HEK293 (cell line): ENCODE data around the gene CLDN6.

Experiments
- KLF7 ChIP-seq: fragments of 450-650 bp; formaldehyde crosslinking; IDR thresholded peaks from 2 replicates; pipeline ENCODE4 v1.5.1; 2016; ENCODE audit warnings: missing biosample characterization, missing genetic modification characterization, borderline replicate concordance
- RBAK ChIP-seq: fragments of 450-650 bp; formaldehyde crosslinking; IDR thresholded peaks from 2 replicates; pipeline ENCODE4 v1.5.1; 2016; ENCODE audit warnings: missing biosample characterization, missing genetic modification characterization
- TCF7L2 ChIP-seq: IDR thresholded peaks from 2 replicates; pipeline ENCODE4 v1.6.1; 2011; ENCODE audit warnings: low read depth, mild to moderate bottlenecking, inconsistent platforms, low read length, moderate library complexity, borderline replicate concordance
- YY2 ChIP-seq: fragments of 450-650 bp; formaldehyde crosslinking; IDR thresholded peaks from 2 replicates; pipeline ENCODE4 v1.5.1; 2016; ENCODE audit warnings: missing biosample characterization, missing genetic modification characterization
- ZNF112 ChIP-seq: fragments of 450-650 bp; formaldehyde crosslinking; IDR thresholded peaks from 2 replicates; pipeline ENCODE4 v1.5.0; 2017; ENCODE audit warnings: missing biosample characterization, missing genetic modification characterization
- ZNF175 ChIP-seq: fragments of 450-650 bp; formaldehyde crosslinking; IDR thresholded peaks from 2 replicates; pipeline ENCODE4 v1.5.1; 2016; ENCODE audit warnings: missing biosample characterization, missing genetic modification characterization
- ZNF202 ChIP-seq: fragments of 450-650 bp; formaldehyde crosslinking; IDR thresholded peaks from 2 replicates; pipeline ENCODE4 v1.5.1; 2016; ENCODE audit warnings: missing biosample characterization, missing genetic modification characterization, borderline replicate concordance
- ZNF248 ChIP-seq: fragments of 450-650 bp; formaldehyde crosslinking; IDR thresholded peaks from 2 replicates; pipeline ENCODE4 v1.5.1; 2017; ENCODE audit warnings: missing biosample characterization, missing genetic modification characterization
- ZNF311 ChIP-seq: fragments of 450-650 bp; formaldehyde crosslinking; IDR thresholded peaks from 2 replicates; pipeline ENCODE4 v1.5.1; 2017; ENCODE audit warnings: missing biosample characterization, missing genetic modification characterization, borderline replicate concordance
- ZNF394 ChIP-seq: fragments of 450-650 bp; formaldehyde crosslinking; IDR thresholded peaks from 2 replicates; pipeline ENCODE4 v1.5.1; 2016; ENCODE audit warnings: missing biosample characterization, missing genetic modification characterization, mild to moderate bottlenecking, moderate library complexity, borderline replicate concordance
- ZNF473 ChIP-seq: fragments of 450-650 bp; formaldehyde crosslinking; IDR thresholded peaks from 2 replicates; pipeline ENCODE4 v1.5.1; 2017; ENCODE audit warnings: missing biosample characterization, missing genetic modification characterization
- ZNF544 ChIP-seq: fragments of 450-650 bp; formaldehyde crosslinking; IDR thresholded peaks from 2 replicates; pipeline ENCODE4 v1.5.0; 2017; ENCODE audit warnings: missing biosample characterization, missing genetic modification characterization
- TF ChIP-seq, protein P1 (sequence below): fragments of 450-650 bp; formaldehyde crosslinking; IDR thresholded peaks from 2 replicates; pipeline ENCODE4 v1.5.1; 2017; ENCODE audit warnings: missing biosample characterization, missing genetic modification characterization
- TF ChIP-seq, protein P2 (sequence below): fragments of 450-650 bp; formaldehyde crosslinking; IDR thresholded peaks from 2 replicates; pipeline ENCODE4 v1.5.1; 2017; ENCODE audit warnings: missing biosample characterization, mild to moderate bottlenecking, missing genetic modification characterization, moderate library complexity
- TF ChIP-seq, protein P3 (sequence below): fragments of 450-650 bp; formaldehyde crosslinking; IDR thresholded peaks from 2 replicates; pipeline ENCODE4 v1.5.1; 2016; ENCODE audit warnings: missing biosample characterization, missing genetic modification characterization
- TF ChIP-seq, protein P4 (sequence below): fragments of 450-650 bp; formaldehyde crosslinking; IDR thresholded peaks from 2 replicates; pipeline ENCODE4 v1.5.1; 2016; ENCODE audit warnings: missing biosample characterization, missing genetic modification characterization
- TF ChIP-seq, protein P5 (sequence below): fragments of 450-650 bp; formaldehyde crosslinking; IDR thresholded peaks from 2 replicates; pipeline ENCODE4 v1.5.1; 2016; ENCODE audit warnings: missing biosample characterization, missing genetic modification characterization
- TF ChIP-seq, protein P6 (sequence below): fragments of 450-650 bp; formaldehyde crosslinking; IDR thresholded peaks from 2 replicates; pipeline ENCODE4 v1.5.1; 2017; ENCODE audit warnings: missing biosample characterization, missing genetic modification characterization
- TF ChIP-seq, protein P7 (sequence below): fragments of 450-650 bp; formaldehyde crosslinking; IDR thresholded peaks from 2 replicates; pipeline ENCODE4 v1.5.1; 2016; ENCODE audit warnings: missing biosample characterization, missing genetic modification characterization

The CLDN6 gene

DNA sequence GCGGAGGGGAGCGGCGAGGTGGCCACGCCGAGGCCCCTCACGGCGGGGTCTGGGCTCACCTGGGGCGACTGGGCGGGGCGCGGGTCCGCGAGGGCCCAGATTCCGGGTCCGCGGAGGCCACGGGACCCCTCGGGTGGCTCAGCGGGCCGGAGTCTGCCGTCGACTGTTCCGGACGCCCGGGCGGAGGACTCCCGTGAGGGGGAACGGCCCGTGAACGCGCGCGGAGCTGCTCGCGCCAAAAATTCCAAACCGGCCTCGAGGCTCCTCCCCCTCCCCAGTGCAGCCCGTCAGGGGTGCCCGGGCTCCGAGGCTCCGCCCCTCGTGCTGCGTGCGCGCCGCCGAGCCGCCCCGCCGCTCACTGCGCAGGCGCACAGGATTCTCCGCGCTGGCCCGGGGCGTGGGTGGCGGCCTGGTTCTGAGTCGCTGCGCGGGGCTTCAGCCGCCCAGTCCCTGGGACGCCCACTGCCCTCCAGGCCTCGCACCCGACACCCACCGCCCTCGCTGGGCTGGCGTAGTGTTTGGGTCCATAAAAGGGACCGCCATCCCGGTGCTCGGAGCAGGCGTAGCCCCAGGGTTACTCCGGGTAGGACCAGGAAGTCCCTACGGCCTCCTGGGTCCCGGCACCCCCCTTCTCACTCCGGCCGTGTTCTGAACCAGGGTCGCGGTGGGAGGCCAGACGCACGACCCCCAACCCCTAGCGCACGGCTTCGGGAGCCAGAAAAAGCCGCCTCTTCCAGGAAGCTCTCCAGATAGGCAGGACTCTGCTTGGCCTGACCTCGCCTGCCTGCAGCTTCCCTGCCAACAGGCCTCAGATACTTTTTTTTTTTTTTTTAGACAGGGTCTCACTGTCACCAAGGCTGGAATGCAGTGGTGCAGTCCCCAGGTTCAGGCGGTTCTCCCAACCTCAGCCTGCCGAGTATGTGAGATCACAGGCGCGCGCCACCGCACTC is 37.5 kb downstream of the CLDN6 start, which contains the start of gene PKMYT1 (continued):
- TF ChIP-seq, protein P1, sequence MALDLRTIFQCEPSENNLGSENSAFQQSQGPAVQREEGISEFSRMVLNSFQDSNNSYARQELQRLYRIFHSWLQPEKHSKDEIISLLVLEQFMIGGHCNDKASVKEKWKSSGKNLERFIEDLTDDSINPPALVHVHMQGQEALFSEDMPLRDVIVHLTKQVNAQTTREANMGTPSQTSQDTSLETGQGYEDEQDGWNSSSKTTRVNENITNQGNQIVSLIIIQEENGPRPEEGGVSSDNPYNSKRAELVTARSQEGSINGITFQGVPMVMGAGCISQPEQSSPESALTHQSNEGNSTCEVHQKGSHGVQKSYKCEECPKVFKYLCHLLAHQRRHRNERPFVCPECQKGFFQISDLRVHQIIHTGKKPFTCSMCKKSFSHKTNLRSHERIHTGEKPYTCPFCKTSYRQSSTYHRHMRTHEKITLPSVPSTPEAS, result no peak
- TF ChIP-seq RBAK (tag by site-specific recombination) (no peak), ZNF311 (tag by site-specific recombination) (no peak), KLF7 (tag by site-specific recombination) (peak; percentile 93), ZNF473 (tag by site-specific recombination) (no peak), ZNF544 (no peak), TCF7L2 (no peak), ZNF112 (tag by site-specific recombination) (no peak), ZNF394 (no peak), ZNF248 (no peak), ZNF202 (tag by site-specific recombination) (no peak), ZNF175 (tag by site-specific recombination) (no peak), YY2 (no peak)
- TF ChIP-seq, protein P2, sequence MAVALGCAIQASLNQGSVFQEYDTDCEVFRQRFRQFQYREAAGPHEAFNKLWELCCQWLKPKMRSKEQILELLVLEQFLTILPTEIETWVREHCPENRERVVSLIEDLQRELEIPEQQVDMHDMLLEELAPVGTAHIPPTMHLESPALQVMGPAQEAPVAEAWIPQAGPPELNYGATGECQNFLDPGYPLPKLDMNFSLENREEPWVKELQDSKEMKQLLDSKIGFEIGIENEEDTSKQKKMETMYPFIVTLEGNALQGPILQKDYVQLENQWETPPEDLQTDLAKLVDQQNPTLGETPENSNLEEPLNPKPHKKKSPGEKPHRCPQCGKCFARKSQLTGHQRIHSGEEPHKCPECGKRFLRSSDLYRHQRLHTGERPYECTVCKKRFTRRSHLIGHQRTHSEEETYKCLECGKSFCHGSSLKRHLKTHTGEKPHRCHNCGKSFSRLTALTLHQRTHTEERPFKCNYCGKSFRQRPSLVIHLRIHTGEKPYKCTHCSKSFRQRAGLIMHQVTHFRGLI (tag by site-specific recombination), result no peak
- TF ChIP-seq, protein P3, sequence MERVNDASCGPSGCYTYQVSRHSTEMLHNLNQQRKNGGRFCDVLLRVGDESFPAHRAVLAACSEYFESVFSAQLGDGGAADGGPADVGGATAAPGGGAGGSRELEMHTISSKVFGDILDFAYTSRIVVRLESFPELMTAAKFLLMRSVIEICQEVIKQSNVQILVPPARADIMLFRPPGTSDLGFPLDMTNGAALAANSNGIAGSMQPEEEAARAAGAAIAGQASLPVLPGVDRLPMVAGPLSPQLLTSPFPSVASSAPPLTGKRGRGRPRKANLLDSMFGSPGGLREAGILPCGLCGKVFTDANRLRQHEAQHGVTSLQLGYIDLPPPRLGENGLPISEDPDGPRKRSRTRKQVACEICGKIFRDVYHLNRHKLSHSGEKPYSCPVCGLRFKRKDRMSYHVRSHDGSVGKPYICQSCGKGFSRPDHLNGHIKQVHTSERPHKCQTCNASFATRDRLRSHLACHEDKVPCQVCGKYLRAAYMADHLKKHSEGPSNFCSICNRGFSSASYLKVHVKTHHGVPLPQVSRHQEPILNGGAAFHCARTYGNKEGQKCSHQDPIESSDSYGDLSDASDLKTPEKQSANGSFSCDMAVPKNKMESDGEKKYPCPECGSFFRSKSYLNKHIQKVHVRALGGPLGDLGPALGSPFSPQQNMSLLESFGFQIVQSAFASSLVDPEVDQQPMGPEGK (tag by site-specific recombination), result peak; percentile 75
- TF ChIP-seq, protein P4, sequence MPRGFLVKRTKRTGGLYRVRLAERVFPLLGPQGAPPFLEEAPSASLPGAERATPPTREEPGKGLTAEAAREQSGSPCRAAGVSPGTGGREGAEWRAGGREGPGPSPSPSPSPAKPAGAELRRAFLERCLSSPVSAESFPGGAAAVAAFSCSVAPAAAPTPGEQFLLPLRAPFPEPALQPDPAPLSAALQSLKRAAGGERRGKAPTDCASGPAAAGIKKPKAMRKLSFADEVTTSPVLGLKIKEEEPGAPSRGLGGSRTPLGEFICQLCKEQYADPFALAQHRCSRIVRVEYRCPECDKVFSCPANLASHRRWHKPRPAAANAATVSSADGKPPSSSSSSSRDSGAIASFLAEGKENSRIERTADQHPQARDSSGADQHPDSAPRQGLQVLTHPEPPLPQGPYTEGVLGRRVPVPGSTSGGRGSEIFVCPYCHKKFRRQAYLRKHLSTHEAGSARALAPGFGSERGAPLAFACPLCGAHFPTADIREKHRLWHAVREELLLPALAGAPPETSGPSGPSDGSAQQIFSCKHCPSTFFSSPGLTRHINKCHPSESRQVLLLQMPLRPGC, result no peak
- TF ChIP-seq, protein P5, sequence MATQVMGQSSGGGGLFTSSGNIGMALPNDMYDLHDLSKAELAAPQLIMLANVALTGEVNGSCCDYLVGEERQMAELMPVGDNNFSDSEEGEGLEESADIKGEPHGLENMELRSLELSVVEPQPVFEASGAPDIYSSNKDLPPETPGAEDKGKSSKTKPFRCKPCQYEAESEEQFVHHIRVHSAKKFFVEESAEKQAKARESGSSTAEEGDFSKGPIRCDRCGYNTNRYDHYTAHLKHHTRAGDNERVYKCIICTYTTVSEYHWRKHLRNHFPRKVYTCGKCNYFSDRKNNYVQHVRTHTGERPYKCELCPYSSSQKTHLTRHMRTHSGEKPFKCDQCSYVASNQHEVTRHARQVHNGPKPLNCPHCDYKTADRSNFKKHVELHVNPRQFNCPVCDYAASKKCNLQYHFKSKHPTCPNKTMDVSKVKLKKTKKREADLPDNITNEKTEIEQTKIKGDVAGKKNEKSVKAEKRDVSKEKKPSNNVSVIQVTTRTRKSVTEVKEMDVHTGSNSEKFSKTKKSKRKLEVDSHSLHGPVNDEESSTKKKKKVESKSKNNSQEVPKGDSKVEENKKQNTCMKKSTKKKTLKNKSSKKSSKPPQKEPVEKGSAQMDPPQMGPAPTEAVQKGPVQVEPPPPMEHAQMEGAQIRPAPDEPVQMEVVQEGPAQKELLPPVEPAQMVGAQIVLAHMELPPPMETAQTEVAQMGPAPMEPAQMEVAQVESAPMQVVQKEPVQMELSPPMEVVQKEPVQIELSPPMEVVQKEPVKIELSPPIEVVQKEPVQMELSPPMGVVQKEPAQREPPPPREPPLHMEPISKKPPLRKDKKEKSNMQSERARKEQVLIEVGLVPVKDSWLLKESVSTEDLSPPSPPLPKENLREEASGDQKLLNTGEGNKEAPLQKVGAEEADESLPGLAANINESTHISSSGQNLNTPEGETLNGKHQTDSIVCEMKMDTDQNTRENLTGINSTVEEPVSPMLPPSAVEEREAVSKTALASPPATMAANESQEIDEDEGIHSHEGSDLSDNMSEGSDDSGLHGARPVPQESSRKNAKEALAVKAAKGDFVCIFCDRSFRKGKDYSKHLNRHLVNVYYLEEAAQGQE, result no peak; the same call in 1 of the 2 replicates
- TF ChIP-seq, protein P6, sequence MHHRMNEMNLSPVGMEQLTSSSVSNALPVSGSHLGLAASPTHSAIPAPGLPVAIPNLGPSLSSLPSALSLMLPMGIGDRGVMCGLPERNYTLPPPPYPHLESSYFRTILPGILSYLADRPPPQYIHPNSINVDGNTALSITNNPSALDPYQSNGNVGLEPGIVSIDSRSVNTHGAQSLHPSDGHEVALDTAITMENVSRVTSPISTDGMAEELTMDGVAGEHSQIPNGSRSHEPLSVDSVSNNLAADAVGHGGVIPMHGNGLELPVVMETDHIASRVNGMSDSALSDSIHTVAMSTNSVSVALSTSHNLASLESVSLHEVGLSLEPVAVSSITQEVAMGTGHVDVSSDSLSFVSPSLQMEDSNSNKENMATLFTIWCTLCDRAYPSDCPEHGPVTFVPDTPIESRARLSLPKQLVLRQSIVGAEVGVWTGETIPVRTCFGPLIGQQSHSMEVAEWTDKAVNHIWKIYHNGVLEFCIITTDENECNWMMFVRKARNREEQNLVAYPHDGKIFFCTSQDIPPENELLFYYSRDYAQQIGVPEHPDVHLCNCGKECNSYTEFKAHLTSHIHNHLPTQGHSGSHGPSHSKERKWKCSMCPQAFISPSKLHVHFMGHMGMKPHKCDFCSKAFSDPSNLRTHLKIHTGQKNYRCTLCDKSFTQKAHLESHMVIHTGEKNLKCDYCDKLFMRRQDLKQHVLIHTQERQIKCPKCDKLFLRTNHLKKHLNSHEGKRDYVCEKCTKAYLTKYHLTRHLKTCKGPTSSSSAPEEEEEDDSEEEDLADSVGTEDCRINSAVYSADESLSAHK (tag by site-specific recombination), result no peak
- TF ChIP-seq, protein P7, sequence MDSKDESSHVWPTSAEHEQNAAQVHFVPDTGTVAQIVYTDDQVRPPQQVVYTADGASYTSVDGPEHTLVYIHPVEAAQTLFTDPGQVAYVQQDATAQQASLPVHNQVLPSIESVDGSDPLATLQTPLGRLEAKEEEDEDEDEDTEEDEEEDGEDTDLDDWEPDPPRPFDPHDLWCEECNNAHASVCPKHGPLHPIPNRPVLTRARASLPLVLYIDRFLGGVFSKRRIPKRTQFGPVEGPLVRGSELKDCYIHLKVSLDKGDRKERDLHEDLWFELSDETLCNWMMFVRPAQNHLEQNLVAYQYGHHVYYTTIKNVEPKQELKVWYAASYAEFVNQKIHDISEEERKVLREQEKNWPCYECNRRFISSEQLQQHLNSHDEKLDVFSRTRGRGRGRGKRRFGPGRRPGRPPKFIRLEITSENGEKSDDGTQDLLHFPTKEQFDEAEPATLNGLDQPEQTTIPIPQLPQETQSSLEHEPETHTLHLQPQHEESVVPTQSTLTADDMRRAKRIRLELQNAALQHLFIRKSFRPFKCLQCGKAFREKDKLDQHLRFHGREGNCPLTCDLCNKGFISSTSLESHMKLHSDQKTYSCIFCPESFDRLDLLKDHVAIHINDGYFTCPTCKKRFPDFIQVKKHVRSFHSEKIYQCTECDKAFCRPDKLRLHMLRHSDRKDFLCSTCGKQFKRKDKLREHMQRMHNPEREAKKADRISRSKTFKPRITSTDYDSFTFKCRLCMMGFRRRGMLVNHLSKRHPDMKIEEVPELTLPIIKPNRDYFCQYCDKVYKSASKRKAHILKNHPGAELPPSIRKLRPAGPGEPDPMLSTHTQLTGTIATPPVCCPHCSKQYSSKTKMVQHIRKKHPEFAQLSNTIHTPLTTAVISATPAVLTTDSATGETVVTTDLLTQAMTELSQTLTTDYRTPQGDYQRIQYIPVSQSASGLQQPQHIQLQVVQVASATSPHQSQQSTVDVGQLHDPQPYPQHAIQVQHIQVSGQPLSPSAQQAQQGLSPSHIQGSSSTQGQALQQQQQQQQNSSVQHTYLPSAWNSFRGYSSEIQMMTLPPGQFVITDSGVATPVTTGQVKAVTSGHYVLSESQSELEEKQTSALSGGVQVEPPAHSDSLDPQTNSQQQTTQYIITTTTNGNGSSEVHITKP, result peak; percentile 7; the same call in 1 of the 2 replicates
